Measurements from ENCODE around the gene HOXB6.

HOXB6 gene

DNA sequence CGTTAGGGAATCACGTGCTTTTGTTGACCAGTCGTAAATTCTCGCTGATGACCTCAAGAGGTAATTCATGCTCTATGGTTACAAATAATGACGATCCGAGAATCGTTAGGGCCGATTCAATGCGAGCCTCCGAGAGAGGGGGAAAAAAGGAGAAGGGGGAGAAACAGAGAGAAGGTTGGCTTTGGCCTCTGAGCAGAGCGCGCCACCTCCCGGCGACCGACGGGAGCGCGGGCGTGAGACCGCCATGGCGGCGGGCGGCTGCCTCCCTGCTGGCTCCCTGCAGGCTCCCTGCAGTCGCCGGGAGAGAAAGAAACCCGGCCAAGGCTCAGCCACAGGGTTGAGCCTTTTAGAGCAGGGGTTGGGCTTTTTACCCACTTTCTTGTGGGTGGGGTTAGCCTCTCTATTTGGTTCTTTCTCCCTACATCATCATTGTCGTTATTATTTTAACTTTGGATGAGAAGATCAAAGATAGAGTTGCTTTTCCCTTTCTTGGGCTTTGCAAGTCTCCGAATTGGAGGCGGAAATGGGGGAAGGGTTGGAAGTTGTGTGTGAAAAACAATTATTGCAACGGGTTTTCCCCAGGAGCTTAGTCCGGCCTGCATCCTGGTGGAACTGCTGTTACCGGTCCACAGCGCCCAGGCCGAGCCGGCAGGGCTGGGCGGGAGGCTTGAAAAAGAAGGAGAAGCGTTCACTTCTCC is 10.8 kb downstream of the HOXB6 start:
- peak; percentile 87 to 95 for DNase-seq

DNA sequence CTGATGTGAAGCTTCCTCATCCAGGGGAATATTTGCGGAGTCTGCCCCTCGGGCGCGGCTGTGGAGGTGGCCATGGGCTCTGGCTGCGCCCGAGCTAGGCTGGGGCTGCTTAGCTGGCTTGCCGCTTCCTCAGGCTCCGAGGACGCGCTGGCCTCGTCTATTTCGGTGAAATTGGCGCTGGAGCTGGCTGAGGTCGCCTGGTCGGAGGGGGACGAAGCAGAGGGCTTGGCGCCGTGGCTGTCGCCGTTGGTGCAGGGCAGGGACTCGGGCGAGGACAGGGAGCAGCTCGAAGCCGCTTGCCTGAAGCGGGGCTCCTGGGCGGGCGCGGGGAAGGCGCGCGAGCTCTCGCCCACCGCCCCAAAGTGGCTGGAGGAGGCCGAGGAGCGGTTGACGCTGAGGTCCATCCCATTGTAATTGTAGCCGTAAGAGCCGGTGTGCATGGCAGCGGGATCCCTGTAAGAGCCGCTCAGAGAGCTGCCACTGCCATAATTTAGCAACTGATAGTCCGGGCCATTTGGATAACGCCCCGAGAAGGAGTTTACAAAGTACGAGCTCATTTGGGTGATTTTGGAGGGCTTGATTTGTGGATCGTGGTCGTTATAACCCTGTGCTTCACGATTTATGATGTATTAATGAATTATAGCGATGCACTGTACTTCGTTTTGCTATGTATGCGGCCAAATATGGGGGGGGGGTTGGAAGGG is 11.5 kb downstream of the HOXB6 start, which contains the start of gene HOXB5:
Gene HOXB5, minus strand, starts transcription at position 654 of the 704 bp plus-strand sequence. Its CDS starts 97 bp downstream, at position 557.
- DNase-seq = no peak

DNA sequence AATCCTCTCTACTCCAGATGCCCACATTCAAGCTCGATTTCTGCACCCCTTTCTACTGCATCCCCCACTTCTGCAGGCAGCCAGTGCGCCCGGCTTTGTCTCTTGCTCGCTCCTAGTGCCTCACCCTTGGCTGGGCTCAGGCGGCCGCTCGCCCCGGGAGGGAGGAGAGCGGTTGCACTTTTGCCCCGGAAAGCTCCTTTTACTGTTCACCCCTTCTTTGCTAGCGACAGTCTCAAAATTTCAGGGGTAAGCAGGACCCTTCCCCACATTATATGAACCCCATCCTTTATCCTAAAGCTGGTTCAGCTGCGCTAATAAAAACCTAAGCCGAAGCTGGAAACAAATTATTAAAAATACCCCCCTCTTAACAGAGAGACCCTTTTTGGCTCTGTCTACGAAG is 12.2 kb downstream of the HOXB6 start:
- DNase-seq = no peak

DNA sequence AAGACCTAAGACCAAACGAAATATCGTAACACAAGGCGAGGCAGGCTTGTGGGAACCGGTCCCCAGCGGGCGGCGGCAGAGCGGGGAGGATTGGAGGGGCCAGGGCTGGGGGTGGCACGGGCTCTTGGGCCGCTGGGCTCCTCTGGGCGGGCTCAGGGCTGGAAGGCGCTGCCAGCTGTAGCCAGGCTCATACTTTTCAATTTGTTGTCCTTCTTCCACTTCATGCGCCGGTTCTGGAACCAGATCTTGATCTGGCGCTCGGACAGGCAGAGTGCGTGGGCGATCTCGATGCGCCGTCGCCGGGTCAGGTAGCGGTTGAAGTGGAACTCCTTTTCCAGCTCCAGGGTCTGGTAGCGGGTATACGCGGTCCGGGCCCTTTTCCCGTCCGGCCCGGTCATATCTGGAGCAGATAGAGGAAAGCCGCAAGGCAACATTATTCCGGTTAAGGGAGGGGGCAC is 12.7 kb downstream of the HOXB6 start:
- no peak for DNase-seq

DNA sequence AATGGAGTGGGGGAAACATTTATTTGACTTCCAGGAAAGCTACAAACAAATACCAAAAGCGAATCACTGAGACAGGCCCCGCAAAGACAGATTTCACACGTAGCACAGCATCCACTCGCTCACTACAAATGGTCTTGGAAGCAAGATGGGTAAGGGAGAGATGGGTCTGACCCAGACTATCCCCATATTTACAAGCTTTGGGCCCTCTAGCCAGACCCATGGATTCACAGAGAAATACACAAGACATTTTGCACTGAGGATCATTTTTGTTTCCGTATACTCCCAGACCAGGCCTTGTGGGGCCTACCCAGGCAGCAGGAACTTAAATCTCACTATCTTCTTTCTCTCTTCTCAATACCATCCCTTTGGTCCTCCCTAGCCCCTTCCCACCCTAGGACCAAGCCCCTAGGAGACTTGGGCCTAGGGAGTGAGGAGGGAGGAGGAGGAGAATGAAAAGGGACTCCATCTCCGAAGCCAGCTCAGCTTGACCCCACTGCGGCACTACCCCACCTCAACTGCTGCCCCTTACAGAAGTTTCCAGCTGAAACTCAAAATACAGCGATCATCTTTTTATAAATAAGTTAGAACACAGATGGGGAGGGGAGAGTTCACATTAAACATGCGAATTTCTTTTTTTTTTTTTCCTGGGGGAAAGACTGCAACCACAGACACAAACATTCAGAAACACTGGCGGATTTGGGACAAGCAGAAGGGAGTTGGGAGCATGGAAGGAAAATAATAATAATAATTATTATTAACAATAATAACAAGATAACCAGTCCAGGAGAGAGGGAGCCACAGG is 13.3 kb downstream of the HOXB6 start:
- DNase-seq = no peak

DNA sequence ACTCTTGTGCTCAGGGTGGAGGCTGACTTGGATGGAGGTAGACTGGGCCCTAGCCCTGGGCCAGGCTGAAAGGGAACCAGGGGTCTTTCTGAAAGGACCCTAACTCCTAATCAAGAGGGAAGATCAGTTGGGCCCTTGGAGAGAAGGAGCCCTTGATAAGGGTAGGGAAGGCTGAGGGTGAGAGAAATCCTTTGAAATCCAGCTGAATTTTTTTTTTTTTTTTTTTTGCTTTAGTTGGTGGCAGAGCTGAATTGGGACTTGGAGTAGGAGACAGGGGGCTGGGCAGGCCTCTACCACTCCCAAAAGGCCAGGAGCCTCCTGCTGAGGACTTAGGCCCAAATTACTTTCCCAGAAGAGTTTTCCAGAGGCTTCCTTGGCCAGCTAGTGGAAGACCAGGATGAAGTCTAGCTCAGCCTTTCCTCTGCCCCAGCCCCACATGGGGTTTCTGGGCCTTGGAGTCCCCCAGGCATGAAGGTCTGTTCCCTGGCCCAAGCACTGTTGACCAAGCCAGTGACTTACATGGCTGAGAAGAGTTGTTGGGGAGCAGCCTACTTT is 14.1 kb downstream of the HOXB6 start:
- DNase-seq = no peak

DNA sequence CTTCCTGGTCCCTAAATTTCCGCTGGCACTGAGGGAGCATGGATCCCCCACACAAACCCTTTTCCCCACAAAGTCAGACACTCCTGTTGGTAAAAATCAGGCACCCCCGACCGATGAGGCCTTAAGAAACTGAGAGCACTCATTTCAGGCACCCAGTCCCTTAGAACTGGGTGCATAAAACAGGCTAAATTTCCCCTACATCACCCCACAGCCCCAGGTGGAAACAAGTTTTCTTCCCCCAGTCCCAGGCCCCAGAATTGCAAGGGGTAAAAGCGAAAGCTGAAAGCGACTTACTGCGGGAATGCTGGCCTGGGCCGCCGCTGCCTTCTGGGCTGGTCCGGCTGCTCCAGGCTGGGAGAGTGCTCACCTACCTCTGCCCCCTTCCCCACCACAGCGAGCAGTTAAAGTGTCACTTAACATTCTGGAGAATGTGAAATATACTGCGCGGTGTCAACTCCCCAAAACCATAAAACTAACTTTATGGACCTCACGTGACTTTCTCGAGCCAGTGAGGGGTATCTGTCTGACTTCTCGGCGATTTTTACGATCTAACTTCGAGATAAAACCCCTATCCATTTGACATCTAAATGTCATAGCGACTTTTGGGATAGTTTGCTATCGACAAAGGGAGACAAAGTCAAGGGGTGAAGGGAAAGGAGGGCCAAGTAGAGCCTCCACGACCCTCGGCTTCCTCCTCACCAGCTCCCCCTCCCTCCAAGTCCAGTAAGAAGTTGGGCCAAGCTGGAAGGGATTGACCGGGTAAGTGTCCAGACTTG is 14.8 kb downstream of the HOXB6 start, which contains the start of gene HOXB3:
Gene HOXB3, minus strand, starts transcription at position 411 of the 776 bp plus-strand sequence. CDS start 37,767 bp downstream, outside the sequence.
- no peak for DNase-seq

DNA sequence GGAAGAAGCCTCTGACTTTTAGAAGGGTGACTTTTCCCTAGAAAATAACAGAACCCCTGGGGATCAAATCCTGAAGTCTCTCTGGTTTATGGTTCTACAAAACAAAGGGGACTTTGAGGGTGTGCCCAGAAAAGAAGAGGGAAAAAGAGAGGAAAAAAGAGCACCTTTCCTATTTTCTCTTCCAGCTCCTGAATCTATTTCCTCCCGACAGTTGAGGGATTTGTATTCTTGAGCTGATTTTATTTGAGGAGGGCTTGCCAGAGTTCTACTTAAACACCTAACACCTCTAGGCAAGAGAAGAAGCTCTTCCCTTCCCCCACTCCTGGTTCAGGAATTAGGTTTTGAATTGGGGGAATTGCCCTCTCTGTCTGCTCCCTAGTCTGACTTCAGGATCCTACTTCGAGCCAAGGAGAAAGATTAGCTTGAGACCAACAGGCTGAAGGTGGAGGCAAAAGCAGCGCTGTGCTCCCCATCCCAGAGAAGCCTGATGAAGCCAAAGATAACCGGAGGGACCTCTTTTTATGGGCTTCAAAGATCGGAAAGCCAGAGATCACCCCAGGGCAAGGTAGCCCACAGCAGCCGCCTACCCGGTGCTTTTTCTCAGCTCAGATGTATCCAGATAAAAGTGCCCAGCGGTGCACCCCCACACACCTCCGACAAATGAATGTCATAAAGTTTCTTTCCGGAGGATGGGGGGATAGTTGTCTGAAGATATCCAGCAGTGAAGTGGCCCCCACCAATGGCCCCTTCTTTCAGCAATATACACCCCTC is 15.5 kb downstream of the HOXB6 start:
- DNase-seq = no peak

DNA sequence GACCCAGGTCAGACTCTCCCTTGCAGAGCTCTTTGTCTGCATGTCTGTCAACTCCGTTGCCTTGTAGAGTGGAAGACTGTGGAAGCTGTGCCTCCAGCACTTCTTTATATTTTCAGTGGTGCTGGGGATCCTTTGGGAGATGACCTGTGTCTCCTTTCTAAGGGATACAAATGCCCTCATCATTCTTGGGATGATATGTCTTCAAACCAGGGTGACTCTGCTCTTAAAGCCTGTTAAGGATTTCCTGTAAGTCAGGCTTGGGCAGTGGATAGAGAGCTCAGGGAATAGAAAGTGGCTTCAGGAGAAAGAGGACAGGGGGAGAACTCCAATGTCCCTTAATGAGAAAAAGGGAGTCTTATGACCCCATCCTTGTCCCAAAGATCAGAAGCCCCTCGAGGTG is 16.3 kb downstream of the HOXB6 start:
- no peak for DNase-seq

DNA sequence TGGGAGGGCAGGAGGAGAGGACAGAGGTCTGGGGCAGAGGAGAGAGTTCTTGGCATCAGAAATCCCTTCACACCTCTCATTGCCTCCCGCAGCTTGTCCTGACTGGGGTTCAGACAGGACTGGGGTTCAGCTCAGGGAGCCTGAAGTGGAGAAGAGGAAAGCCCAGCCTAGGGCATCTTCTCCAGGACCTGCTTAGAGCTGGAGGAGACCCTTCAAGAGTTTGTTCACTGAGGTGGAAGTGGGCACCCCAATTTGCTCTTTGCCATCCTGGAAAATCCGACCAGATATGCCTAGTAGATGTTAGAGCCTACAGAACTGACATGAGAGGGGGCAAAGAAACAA is 16.7 kb downstream of the HOXB6 start:
- DNase-seq = no peak

DNA sequence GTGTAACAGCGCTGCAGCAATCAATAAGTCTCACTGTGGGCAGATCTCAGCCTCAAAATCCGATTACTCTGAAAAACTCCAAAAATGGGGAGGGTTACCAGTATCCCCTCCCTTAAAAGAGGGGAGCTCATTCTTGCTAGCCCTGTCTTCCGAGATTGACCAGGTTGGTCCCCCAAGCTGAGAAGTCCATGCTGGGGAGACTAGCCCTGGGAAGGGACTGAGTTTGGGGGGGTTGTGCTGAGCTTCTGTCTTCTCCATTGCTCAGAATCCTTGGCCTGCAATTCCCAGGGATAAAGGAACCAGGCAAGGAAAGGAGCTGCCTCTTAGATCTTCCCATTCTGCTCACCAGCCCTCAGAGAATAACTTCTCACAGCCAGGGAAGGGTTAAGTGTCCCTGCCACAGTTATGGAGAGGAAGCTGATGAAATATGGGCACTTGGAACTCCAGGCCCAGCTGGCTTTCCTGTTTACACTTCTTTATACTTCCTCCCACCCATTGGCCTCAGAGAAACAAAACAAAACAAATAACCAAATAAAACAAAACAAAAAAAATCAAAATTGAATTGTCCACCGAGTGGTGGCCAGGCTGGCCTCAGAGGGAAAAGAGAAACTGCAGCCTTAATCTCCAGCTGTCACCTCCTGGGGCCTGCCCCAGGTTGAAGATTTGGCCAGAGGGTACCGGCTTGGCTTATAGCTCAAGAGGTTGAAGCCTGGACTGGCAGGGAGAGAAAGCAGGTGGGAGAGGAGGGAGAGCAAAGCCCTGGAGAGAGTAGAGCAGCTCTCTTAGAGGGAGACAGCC is 17.3 kb downstream of the HOXB6 start:
- no peak for DNase-seq

DNA sequence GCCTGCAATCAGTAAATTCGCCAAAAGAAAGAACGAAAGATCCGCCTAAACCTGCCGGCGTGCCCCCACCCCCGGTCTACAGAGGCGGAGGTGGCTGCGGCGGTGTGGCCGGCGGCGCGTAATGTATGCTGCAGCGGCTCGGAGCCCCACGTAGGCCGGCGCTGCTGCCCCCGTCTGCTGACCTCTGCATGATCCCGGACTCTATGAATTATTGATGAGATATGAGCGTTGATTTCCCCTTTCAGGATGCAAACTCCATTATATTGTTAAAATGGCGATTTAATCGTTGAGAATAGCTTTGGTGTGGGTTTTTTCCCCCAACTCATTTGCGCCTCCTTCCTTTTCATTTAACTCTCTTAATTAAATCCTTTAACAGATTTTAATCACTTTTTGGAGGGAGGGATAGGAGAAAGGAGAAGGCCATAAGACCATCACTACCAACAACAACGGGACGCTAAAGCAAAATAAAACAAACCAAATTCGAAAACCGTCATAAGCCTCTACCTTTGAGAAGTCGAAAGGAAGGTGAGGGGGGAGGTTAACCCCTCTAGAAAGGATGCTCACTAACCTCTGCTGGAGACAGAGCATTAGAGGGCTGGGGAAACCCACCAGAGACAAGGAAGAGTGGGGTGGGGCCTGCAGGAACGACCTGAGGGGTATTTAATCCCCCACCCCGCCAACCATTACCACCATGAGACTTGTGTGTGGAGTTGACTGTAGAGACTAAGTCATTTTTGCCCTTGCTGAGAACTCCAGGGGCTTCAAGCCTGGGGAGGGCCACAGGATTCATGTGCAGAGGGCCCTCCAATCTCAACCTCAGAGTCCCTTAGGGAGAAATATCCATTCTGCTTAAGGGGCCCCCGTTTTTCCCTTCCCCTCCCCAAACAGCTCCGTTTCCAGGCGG is 18.2 kb downstream of the HOXB6 start:
- no peak for DNase-seq

DNA sequence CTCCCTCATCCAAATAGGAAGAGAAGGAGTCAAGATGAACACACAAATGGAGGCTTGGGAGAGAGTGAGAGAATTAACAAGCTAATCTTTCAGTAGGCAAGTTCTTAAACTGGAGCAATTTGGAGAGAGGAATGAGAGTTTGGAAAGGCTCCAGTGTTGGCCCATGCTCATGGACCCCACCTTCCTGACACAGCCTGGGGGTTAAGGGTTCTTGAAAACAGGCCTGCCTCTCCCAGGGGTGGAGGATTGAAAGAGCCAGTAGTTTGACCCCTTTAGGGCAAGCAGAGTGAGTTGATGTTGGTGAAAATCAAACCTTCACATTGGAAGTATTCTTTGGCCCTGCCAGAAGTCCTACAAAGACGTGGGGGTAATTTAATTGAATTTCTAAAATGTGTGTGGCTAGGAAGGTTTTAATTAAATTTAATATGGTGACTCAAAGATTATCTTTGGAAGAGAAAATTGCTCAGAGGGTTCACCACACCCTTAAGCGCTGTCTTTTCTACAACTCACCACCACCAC is 20.5 kb downstream of the HOXB6 start:
- DNase-seq = no peak

DNA sequence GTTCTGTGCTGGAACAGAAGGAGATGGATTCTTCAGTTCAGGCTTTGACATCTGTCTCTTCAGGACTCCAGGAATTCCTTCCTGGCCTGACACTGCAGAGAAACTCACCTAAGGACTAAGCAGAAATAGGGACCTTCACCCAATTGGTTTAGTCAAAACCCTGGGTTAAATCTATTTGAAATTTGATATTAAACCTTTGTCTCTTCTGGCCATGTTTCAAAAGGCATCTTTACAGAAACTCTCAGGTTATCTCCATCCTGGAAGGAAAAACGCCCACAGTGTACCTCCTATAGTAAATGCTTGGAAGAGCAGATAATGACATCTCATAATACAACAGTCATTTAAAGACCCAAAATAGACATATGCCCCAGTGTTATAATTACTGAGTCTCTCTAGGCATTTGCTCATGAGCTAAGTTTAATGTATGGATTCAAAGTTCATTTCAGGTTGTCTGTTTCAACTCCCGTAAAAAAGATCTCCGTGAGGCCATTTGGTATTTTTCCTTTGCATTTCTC is 21.0 kb downstream of the HOXB6 start:
- DNase-seq = no peak

DNA sequence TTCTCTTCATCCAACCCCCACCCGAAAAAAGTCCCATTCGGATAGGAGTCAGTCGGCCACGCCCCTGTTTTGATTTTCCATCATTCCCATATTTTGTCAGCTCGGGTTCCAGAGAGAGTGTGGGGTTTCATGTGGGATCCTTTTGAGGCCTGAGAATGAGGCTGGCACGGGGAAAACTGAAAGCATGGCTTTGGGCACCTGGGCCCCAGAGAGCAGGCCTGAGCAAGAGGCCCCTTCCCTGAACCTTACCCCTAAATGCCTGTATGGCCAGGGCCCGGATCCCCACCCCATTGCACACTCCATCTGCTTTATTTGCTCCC is 22.1 kb downstream of the HOXB6 start:
- no peak for DNase-seq

DNA sequence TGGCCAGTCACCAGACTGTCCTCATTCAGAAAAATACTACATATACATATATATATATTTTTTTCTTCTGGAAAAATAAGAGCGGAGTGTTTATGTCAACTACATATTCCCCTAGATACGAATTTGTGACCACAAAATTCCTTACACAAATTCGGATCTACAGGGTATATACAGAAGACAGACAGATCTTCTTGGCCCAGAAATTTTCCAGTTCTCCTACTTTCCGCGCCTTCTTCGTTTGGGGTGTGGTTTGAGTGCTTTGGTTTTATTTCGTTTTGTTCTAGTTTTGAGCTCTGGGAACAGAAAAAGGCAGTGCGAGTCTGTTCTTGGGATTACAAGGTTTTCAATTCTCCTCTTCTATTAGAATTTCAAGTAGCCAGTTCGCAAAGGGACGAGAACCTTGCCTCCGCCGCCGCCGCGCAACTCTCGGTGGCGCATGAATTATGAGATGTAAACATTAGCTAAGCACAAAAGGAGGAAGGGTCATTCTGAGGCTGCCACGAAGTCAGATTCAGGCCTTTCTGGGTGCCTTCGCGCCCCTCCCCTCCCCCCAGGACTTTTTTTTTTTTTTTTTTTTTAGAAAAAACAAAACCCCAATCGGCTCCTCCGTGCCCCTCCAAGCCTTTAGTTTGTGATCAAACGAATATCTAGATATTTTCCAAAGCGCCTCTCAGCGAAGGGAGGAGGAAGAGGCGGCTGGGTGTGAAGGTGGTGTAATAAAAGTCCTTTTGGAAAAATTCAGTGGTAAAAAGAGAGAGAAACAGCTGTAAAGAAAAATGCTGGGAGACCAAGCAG is 24.8 kb downstream of the HOXB6 start:
- no peak for DNase-seq

DNA sequence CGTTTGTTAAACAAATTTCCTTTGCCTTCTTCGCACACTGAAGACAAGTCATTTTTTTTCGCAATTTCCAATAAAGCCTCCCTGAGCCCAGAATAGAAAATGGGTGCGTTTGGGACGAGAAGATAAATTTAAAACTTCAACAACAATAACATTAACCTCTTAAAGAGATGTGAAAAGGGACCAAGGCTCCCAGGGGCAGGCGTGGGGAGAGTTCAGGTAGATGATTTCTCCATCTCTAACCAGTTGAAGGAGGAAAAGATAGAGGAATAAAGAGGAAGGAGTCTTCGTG is 25.4 kb downstream of the HOXB6 start:
- no peak for DNase-seq

DNA sequence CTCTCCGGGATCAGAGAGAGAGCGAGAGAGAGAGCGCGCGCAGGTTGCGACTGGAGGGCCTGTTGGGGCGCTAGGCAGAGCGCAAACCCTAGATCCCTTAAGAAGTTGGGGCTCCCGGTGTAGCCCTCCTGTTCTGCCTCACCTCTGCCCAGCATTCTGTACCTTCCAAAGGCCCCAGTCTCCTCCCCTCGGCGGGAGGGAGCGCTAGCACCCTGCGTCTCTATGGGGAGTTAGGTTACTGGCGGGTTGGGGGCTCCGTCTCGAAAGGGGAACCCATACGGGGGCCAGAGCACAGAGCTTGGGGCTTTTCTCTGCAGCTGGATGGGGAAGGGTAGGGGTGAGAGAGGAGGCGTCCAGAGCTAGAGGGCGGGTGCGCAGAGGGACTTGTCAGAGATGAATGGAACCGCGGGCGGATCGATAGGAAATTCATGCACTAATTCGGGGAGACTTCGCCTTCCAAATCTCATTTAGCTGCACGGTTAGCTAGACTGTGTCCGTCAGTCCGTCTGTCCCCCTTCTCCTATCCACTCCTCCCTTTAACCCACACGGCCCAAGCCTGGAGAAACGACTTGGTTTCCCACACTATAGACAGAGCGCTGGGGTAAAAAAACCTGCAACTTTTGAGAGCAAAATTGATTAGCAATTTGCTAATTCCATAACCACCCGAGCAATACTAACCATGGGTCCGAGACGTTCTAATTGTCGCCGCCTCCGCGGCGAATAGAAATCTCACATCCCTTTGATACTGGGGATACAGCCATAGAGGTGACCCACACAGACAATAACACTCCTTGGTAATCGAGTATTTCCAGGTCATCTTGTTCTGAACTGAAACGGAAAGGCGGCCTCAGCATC is 25.9 kb downstream of the HOXB6 start:
- DNase-seq = no peak

All from NCI-H187 (cell line).